Hepatocyte (in vitro differentiated cells): ENCODE measurements around the gene LRMDA. TPM values are rescaled to one million over a fixed set of nuclear protein-coding genes. Genes with fewer than 3 reads are reported as not detected.

Source experiments
- DNase-seq: peaks from one replicate; pipeline ENCODE4 v3.0.0-alpha.2; 2016; ENCODE audit warnings: low spot score
- H2AFZ ChIP-seq: fragments of 200-600 bp; sonication (generic); 2 replicates; pipeline ENCODE4 v1.6.0; 2016; ENCODE audit warnings: antibody characterized with exemption, mild to moderate bottlenecking
- H3K27ac ChIP-seq: fragments of 200-600 bp; sonication (generic); 2 replicates; pipeline ENCODE4 v1.5.1; 2016; ENCODE audit warnings: mild to moderate bottlenecking
- H3K27me3 ChIP-seq: fragments of 200-600 bp; sonication (generic); 2 replicates; pipeline ENCODE4 v1.6.1; 2016
- H3K36me3 ChIP-seq: fragments of 200-600 bp; sonication (generic); replicated peaks from 2 replicates; pipeline ENCODE4 v1.5.1; 2016; ENCODE audit warnings: low read depth; ENCODE audit not compliant: insufficient read depth
- H3K4me1 ChIP-seq: fragments of 200-600 bp; sonication (generic); 2 replicates; pipeline ENCODE4 v1.5.1; 2016; ENCODE audit warnings: mild to moderate bottlenecking, moderate library complexity; ENCODE audit not compliant: insufficient read depth
- H3K4me2 ChIP-seq: fragments of 200-600 bp; sonication (generic); 2 replicates; pipeline ENCODE4 v1.6.0; 2016
- H3K4me3 ChIP-seq: fragments of 200-600 bp; sonication (generic); 2 replicates; pipeline ENCODE4 v1.5.1; 2016; ENCODE audit warnings: mild to moderate bottlenecking
- H3K79me2 ChIP-seq: fragments of 200-600 bp; sonication (generic); 2 replicates; pipeline ENCODE4 v1.6.0; 2017; ENCODE audit warnings: mild to moderate bottlenecking
- H3K9me2 ChIP-seq: fragments of 200-600 bp; sonication (generic); replicated peaks from 2 replicates; pipeline ENCODE4 v1.6.0; 2017; ENCODE audit warnings: mild to moderate bottlenecking; ENCODE audit not compliant: insufficient read depth
- H3K9me3 ChIP-seq: fragments of 200-600 bp; sonication (generic); 2 replicates; pipeline ENCODE4 v1.5.1; 2016; ENCODE audit warnings: low read depth, mild to moderate bottlenecking
- H4K20me1 ChIP-seq: fragments of 200-600 bp; sonication (generic); 2 replicates; pipeline ENCODE4 v1.6.0; 2016; ENCODE audit warnings: mild to moderate bottlenecking; ENCODE audit not compliant: insufficient read depth, poor library complexity, severe bottlenecking
- CTCF ChIP-seq: fragments of 200-600 bp; sonication (generic); IDR thresholded peaks from 2 replicates; pipeline ENCODE4 v1.5.1; 2016; ENCODE audit warnings: antibody characterized with exemption, mild to moderate bottlenecking; ENCODE audit not compliant: poor library complexity
- EZH2 ChIP-seq: fragments of 200-600 bp; sonication (generic); IDR thresholded peaks from 2 replicates; pipeline ENCODE4 v1.6.1; 2016; ENCODE audit warnings: antibody characterized with exemption, mild to moderate bottlenecking, borderline replicate concordance
- EZH2phosphoT487 ChIP-seq: fragments of 200-600 bp; sonication (generic); IDR thresholded peaks from one replicate; pipeline ENCODE4 v1.6.1; 2018; ENCODE audit warnings: antibody characterized with exemption, mild to moderate bottlenecking, low read depth, moderate library complexity; ENCODE audit not compliant: unreplicated experiment, severe bottlenecking
- WGBS: methylation state at CpG from one replicate; pipeline ENCODE4 v1.1.6; 2016; ENCODE audit warnings: low lambda C conversion rate; ENCODE audit errors: missing lambda C conversion rate; 5-methylcytosine and 5-hydroxymethylcytosine counted together
- polyA plus RNA-seq: library from polyadenylated mRNA; unstranded; fragments of >200 nt; fragmentation: Nextera tagmentation; extraction: Ambion mirVana; gene quantifications from 2 replicates; pipeline ENCODE4 v1.2.1, GENCODE V29; 2016
- total RNA-seq: library from RNA; depleted of rRNA; stranded (reverse); fragments of >200 nt; gene quantifications from 2 replicates; pipeline ENCODE4 v1.2.3, GENCODE V29; 2014

The LRMDA gene
- total and polyA plus RNA-seq, 2 experiments from 2014 or later = 5.6 to 15.7 TPM

DNA sequence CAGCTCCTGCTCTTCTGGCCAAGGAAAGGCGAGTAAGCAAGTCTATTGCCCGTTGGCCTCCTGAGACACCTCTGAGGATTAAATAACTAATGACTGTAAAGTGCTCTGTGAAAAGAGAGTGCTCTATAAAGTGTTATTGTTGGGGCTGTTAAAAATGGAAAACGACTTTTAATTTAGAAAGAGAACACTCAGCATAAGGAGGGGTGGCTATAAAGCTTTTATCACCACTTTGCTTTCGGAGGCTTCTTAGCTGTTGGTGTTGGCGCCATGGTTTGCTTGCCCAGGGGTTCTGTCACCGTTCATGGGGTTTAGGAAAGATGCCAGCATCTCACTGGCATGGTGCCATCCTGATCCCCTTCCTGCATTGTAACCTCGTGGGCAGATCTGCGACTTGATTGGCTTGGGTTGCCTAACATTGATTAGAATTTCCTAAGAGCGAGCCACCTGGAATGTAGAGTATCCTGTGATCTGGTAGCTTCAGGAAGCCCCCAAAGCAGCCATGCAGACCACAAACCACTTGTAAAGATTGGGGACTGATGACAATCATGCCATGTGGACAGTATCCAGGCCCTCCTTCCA lies 509.9 kb downstream of the LRMDA start:
- H3K27ac ChIP-seq = no peak overlapping the region

DNA sequence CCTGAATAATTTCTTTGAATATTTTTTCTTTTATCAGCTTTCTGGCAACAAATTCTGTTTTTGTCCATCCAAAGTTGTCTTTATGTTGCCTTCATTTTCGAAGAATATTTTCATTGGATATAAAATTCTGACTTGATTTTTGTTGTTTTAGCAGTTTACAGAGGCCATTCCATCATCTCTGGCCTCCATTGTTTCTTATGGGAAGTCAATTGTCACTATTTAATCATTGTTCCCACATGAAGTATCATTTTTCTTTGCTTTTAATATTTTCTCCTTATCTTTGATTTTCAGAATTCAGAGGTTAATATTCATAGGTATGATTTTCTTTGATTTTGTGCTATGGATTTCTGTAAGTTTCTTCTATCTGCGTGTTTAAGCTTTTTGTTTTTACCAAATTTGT lies 512.6 kb downstream of the LRMDA start:
- no peak for DNase-seq
- no peak overlapping the region for H3K4me2 ChIP-seq
- H3K4me1 ChIP-seq = no peaks in the 10 kb centered on the region
- no peaks in the 10 kb centered on the region for H3K36me3 ChIP-seq
- no peaks in the 10 kb centered on the region for H3K9me3 ChIP-seq
- no peak overlapping the region for H3K4me3 ChIP-seq
- WGBS = 90% methylated on average over 2 of the region's 2 CpGs
- no peaks in the 10 kb centered on the region for H3K9me2 ChIP-seq
- no peak for TF ChIP-seq EZH2
- no peak for TF ChIP-seq CTCF
- TF ChIP-seq EZH2phosphoT487 = no peak
- H2AFZ ChIP-seq = no peak overlapping the region
- H4K20me1 ChIP-seq = no peaks in the 10 kb centered on the region
- H3K27me3 ChIP-seq = no peaks in the 10 kb centered on the region
- H3K27ac ChIP-seq = no peak overlapping the region
- no peaks in the 10 kb centered on the region for H3K79me2 ChIP-seq

More for the DNA sequence above, 509.9 kb downstream of the LRMDA start:
- WGBS = 81% methylated on average over 9 of the region's 9 CpGs
- DNase-seq = no peak
- H3K9me3 ChIP-seq = no peaks in the 10 kb centered on the region
- H3K36me3 ChIP-seq = no peaks in the 10 kb centered on the region
- H2AFZ ChIP-seq = no peak overlapping the region
- H4K20me1 ChIP-seq = no peaks in the 10 kb centered on the region
- TF ChIP-seq EZH2phosphoT487 (no peak), CTCF (no peak), EZH2 (no peak)
- no peaks in the 10 kb centered on the region for H3K79me2 ChIP-seq
- no peaks in the 10 kb centered on the region for H3K4me1 ChIP-seq
- no peaks in the 10 kb centered on the region for H3K9me2 ChIP-seq
- no peak overlapping the region for H3K4me3 ChIP-seq
- no peak overlapping the region for H3K4me2 ChIP-seq
- H3K27me3 ChIP-seq = no peaks in the 10 kb centered on the region

DNA sequence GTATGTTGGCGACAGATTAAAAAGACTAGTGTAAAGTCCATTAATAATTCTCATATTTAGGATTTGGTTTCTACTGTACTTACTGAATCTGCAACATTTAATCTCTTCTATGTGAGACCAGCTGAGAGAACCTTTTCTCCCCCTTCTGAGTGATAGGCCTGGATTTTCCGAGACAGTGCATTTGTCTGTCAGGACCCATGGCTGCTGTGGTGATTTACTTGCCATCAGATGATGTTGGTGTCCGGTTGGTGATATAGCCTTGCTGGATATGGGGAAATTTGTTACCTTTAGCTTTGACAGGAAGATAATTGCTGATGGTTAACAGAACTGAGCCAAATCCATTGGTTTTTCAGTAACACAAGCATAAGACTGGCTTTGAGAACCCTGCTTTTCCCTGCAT lies 517.2 kb downstream of the LRMDA start:
- H3K4me3 ChIP-seq = no peak overlapping the region
- H3K27ac ChIP-seq = no peak overlapping the region
- H2AFZ ChIP-seq = no peak overlapping the region
- no peaks in the 10 kb centered on the region for H4K20me1 ChIP-seq
- TF ChIP-seq CTCF (no peak), EZH2phosphoT487 (no peak), EZH2 (no peak)
- H3K36me3 ChIP-seq = no peaks in the 10 kb centered on the region
- no peak overlapping the region for H3K4me2 ChIP-seq
- H3K4me1 ChIP-seq = no peaks in the 10 kb centered on the region
- H3K79me2 ChIP-seq = no peaks in the 10 kb centered on the region
- no peaks in the 10 kb centered on the region for H3K9me3 ChIP-seq
- no peaks in the 10 kb centered on the region for H3K9me2 ChIP-seq
- no peak for DNase-seq
- WGBS = 83% methylated on average over 3 of the region's 3 CpGs
- no peaks in the 10 kb centered on the region for H3K27me3 ChIP-seq
